Fibroblast of villous mesenchyme (primary cell): Measurements from ENCODE around the gene DUSP22. TPM values are rescaled to one million over a fixed set of nuclear protein-coding genes. Genes with fewer than 3 reads are reported as not detected.

Experiments
- DNase-seq: peaks from one replicate; pipeline ENCODE4 v3.0.0-alpha.2; 2010; ENCODE audit warnings: low read depth
- H3K4me3 ChIP-seq: 2 replicates; pipeline ENCODE4 v1.5.1; 2011; ENCODE audit warnings: low read depth, mild to moderate bottlenecking, low read length
- CTCF ChIP-seq: IDR thresholded peaks from 2 replicates; pipeline ENCODE4 v1.5.1; 2012; ENCODE audit warnings: low read depth, mild to moderate bottlenecking, low read length; ENCODE audit not compliant: insufficient read depth
- total RNA-seq: library from RNA; depleted of rRNA; stranded (reverse); fragments of >200 nt; gene quantifications from 2 replicates; pipeline ENCODE4 v1.2.3, GENCODE V29; 2012

DUSP22 gene
- total RNA-seq, 1 donor: 14.7 TPM

GRCh38 chr6:361411-362132, 69.3 kb downstream of the DUSP22 start:
- DNase-seq: no peak
- no peak overlapping the region for H3K4me3 ChIP-seq
- no peak for TF ChIP-seq CTCF

GRCh38 chr6:362231-362923, 70.1 kb downstream of the DUSP22 start:
- TF ChIP-seq CTCF: no peak
- no peak for DNase-seq
- H3K4me3 ChIP-seq: no peak overlapping the region

GRCh38 chr6:362924-363249, 70.6 kb downstream of the DUSP22 start:
- no peak overlapping the region for H3K4me3 ChIP-seq
- no peak for DNase-seq
- no peak for TF ChIP-seq CTCF

- DNase-seq: no peak
- no peak overlapping the region for H3K4me3 ChIP-seq
- TF ChIP-seq CTCF: no peak
Measured at GRCh38 chr6:363291-363690, 71.0 kb downstream of the DUSP22 start.

GRCh38 chr6:363909-364308, 71.6 kb downstream of the DUSP22 start:
- no peak for TF ChIP-seq CTCF
- DNase-seq: no peak
- H3K4me3 ChIP-seq: no peak overlapping the region

GRCh38 chr6:364609-365540, 72.6 kb downstream of the DUSP22 start:
- no peak for DNase-seq
- TF ChIP-seq CTCF: no peak
- H3K4me3 ChIP-seq: no peak overlapping the region
